Esophagus muscularis mucosa (tissue), 4 donors: ENCODE data around the gene MED25. TPM values are rescaled to one million over a fixed set of nuclear protein-coding genes. Genes with fewer than 3 reads are reported as not detected.

Experiments
- DNase-seq: peaks from one replicate; pipeline ENCODE4 v3.0.0-alpha.2; 2017; ENCODE audit errors: extremely low spot score
- H3K27ac ChIP-seq, 4 donors: fragments of 200-600 bp; sonication (generic); replicated peaks in 1 of 4; 1 replicate in 3 of 4; 2 replicates in 1 of 4; pipeline ENCODE4 v1.5.1; 2016 to 2019; ENCODE audit warnings: mild to moderate bottlenecking in 1 of 4
- H3K27me3 ChIP-seq, 4 donors: fragments of 200-600 bp; sonication (generic); one replicate each; pipeline versions ENCODE4 v1.5.1 to v1.6.0; 2016 to 2019
- H3K36me3 ChIP-seq, 4 donors: fragments of 200-600 bp; sonication (generic); one replicate each; pipeline ENCODE4 v1.5.1; 2016 to 2019
- H3K4me1 ChIP-seq, 4 donors: fragments of 200-600 bp; sonication (generic); one replicate each; pipeline ENCODE4 v1.5.1; 2016 to 2019
- H3K4me3 ChIP-seq, 4 donors: fragments of 200-600 bp; sonication (generic); 1 replicate in 2 of 4; 2 replicates in 2 of 4; pipeline ENCODE4 v1.5.1; 2016 to 2019; ENCODE audit warnings: mild to moderate bottlenecking in 4 of 4, moderate library complexity in 1 of 4
- H3K9me3 ChIP-seq, 4 donors: fragments of 200-600 bp; sonication (generic); 1 replicate in 3 of 4; 2 replicates in 1 of 4; pipeline ENCODE4 v1.5.1; 2016 to 2019
- CTCF ChIP-seq, 3 experiments: fragments of 200-600 bp in 2 of 3; fragments of 450-650 bp in 1 of 3; sonication (generic) in 2 of 3; IDR thresholded peaks; one replicate each; pipeline ENCODE4 v1.5.1; 2017 to 2019; ENCODE audit warnings: antibody characterized with exemption in 3 of 3, mild to moderate bottlenecking in 2 of 3, moderate library complexity in 1 of 3
- EP300 ChIP-seq: sonication (generic); formaldehyde crosslinking; IDR thresholded peaks from one replicate; pipeline ENCODE4 v1.6.1; 2017; ENCODE audit warnings: antibody characterized with exemption
- POLR2A ChIP-seq: fragments of 450-650 bp; IDR thresholded peaks from one replicate; pipeline ENCODE4 v1.6.1; 2017; ENCODE audit warnings: antibody characterized with exemption, moderate library complexity, mild to moderate bottlenecking, low read depth
- POLR2AphosphoS5 ChIP-seq, 2 donors: sonication (generic); formaldehyde crosslinking; IDR thresholded peaks; one replicate each; pipeline ENCODE4 v1.6.1; 2017; ENCODE audit warnings: antibody characterized with exemption in 2 of 2
- WGBS: methylation state at CpG from one replicate; pipeline ENCODE4 v1.1.5; 2018; 5-methylcytosine and 5-hydroxymethylcytosine counted together
- intact Hi-C: fragments of 100-400 bp; cut with DNase I; formaldehyde crosslinking; loops from one replicate; pipeline ENCODE4 v1.15.1; 2023
- total RNA-seq, 4 donors: library from RNA; depleted of rRNA; stranded (reverse); fragments of >200 nt; gene quantifications; one replicate each; pipeline versions ENCODE4 v1.1.0 to v1.2.1, GENCODE V29; 2016

Gene MED25
- total RNA-seq, 4 donors from 2014 or later = 22.5 to 36.0 (median 34.1) TPM

DNA sequence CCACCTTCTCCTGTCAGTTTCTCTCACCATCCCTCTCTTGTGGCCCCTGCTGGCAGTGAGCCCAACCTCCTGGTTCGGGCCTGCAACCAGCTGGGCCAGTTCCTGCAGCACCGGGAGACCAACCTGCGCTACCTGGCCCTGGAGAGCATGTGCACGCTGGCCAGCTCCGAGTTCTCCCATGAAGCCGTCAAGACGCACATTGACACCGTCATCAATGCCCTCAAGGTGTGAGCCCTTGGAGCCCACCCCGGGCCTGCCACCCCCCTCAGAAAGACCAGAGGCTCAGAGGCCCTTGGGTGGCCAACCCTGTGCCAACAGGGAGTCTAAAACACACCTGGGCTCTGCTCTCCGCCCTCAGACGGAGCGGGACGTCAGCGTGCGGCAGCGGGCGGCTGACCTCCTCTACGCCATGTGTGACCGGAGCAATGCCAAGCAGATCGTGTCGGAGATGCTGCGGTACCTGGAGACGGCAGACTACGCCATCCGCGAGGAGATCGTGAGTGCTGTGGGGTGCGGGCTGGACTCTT lies 18.8 kb upstream of the MED25 start:
- 91% methylated on average over 23 of the region's 28 CpGs for WGBS
- Histone ChIP-seq H3K27me3 (no peaks in the 10 kb centered on the region), H3K27ac (no peak overlapping the region), H3K4me1 (peaks cover 13 to 25% (median 22%) of the 10 kb centered on the region in 4 donors), H3K36me3 (peaks cover 66 to 98% (median 95%) of the 10 kb centered on the region in 4 donors), H3K9me3 (no peaks in the 10 kb centered on the region), H3K4me3 (no peak overlapping the region)
- intact Hi-C loops = no loop called here
- TF ChIP-seq POLR2AphosphoS5 (IDR thresholded peaks at IDR 0.05) (no peak), CTCF (IDR thresholded peaks at IDR 0.05) (no peak), EP300 (no peak), POLR2A (no peak)
- DNase-seq = no peak

- Histone ChIP-seq H3K36me3 (peaks cover 61 to 98% (median 94%) of the 10 kb centered on the region in 4 donors), H3K4me3 (no peak overlapping the region), H3K9me3 (no peaks in the 10 kb centered on the region), H3K27ac (no peak overlapping the region), H3K27me3 (no peaks in the 10 kb centered on the region), H3K4me1 (peaks cover 13 to 25% (median 22%) of the 10 kb centered on the region in 4 donors)
- 86% methylated on average over 13 of the region's 25 CpGs for WGBS
- no peak for DNase-seq
- intact Hi-C loops = loop anchor here (5.0 kb wide), 1 partner anchor 33 kb away; the partner anchor contains the start of gene AP2A1
- TF ChIP-seq POLR2AphosphoS5 (IDR thresholded peaks at IDR 0.05) = no peak
- TF ChIP-seq CTCF (IDR thresholded peaks at IDR 0.05) = peak in 1 of 3 experiments; percentile 17
Measured at GRCh38 chr19:49799798-49800376, 18.2 kb upstream of the MED25 start.

DNA sequence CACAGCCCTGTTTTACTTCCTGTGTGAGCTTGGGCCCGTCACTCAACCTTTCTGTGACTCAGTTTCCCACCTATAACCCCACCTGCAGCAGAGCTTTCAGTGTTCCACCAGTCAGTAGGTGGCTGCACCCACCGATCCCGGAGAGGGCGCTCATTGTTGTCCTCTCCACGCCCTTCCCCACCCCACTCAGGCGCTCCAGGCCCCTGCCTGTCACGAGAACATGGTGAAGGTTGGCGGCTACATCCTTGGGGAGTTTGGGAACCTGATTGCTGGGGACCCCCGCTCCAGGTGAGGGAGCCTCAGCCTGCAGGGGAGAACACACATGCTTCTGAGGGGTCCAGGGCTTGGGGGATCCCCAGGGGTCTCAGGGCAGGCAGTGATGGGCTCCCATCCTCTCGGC lies 17.3 kb upstream of the MED25 start:
- TF ChIP-seq EP300 = no peak
- no peak for TF ChIP-seq POLR2A
- TF ChIP-seq CTCF (IDR thresholded peaks at IDR 0.05) = no peak
- no peak for TF ChIP-seq POLR2AphosphoS5 (IDR thresholded peaks at IDR 0.05)
- peaks cover 53 to 98% (median 94%) of the 10 kb centered on the region in 4 donors for H3K36me3 ChIP-seq
- no peak for DNase-seq
- no peaks in the 10 kb centered on the region for H3K9me3 ChIP-seq
- no peak overlapping the region for H3K4me3 ChIP-seq
- peaks cover 13 to 32% (median 22%) of the 10 kb centered on the region in 4 donors for H3K4me1 ChIP-seq
- WGBS = 94% methylated on average over 10 of the region's 10 CpGs
- H3K27me3 ChIP-seq = no peaks in the 10 kb centered on the region
- H3K27ac ChIP-seq = no peak overlapping the region
- intact Hi-C loops = loop anchor here (5.0 kb wide), 1 partner anchor 33 kb away; the partner anchor contains the start of gene AP2A1

DNA sequence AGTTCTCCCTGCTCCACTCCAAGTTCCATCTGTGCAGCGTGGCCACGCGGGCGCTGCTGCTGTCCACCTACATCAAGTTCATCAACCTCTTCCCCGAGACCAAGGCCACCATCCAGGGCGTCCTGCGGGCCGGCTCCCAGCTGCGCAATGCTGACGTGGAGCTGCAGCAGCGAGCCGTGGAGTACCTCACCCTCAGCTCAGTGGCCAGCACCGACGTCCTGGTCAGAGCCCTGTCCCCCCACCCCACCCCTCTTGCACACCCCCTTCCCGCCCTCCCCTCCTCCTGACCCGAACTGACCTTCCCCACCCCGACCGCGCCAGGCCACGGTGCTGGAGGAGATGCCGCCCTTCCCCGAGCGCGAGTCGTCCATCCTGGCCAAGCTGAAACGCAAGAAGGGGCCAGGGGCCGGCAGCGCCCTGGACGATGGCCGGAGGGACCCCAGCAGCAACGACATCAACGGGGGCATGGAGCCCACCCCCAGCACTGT lies 16.6 kb upstream of the MED25 start:
- intact Hi-C loops = loop anchor here (5.0 kb wide), 1 partner anchor 34 kb away; the partner anchor contains the start of gene AP2A1
- H3K27me3 ChIP-seq = no peaks in the 10 kb centered on the region
- H3K4me1 ChIP-seq = peaks cover 13 to 32% (median 22%) of the 10 kb centered on the region in 4 donors
- peaks cover 50 to 97% (median 94%) of the 10 kb centered on the region in 4 donors for H3K36me3 ChIP-seq
- TF ChIP-seq EP300 = no peak
- no peak for TF ChIP-seq CTCF (IDR thresholded peaks at IDR 0.05)
- TF ChIP-seq POLR2A = no peak
- TF ChIP-seq POLR2AphosphoS5 (IDR thresholded peaks at IDR 0.05) = no peak
- 68% methylated on average over 20 of the region's 32 CpGs for WGBS
- no peaks in the 10 kb centered on the region for H3K9me3 ChIP-seq
- DNase-seq = no peak
- H3K27ac ChIP-seq = peak overlapping the region; percentile 61 to 76 (median 70)
- H3K4me3 ChIP-seq = peak overlapping the region; percentile 43 to 58 (median 52)
